Omental fat pad (tissue), 4 donors: ENCODE results near the gene ADAMTS14. TPM values are rescaled to one million over a fixed set of nuclear protein-coding genes. Genes with fewer than 3 reads are reported as not detected.

ENCODE experiments used
- ATAC-seq: fragments of 150-250 bp; one replicate; pipeline ENCODE4 v1.9.1; 2016; ENCODE audit warnings: mild to moderate bottlenecking, moderate library complexity; ENCODE audit not compliant: low FRiP score
- DNase-seq: peaks from one replicate; pipeline ENCODE4 v3.0.0-alpha.2; 2019; ENCODE audit warnings: low spot score
- total RNA-seq, 4 donors: library from RNA; depleted of rRNA; stranded (reverse); fragments of >200 nt; gene quantifications; one replicate each; pipeline ENCODE4 v1.1.0, GENCODE V29; 2016
- TF ChIP-seq, protein P1 (sequence below), 3 donors: fragments of 450-650 bp; IDR thresholded peaks; one replicate each; pipeline ENCODE4 v1.5.1; 2016 to 2017; ENCODE audit warnings: antibody characterized with exemption in 3 of 3, mild to moderate bottlenecking in 3 of 3, moderate library complexity in 2 of 3

The ADAMTS14 gene
- total RNA-seq, 4 donors from 2014 or later, result 0.19 to 0.60 (median 0.47) TPM; not detected in 1

DNA sequence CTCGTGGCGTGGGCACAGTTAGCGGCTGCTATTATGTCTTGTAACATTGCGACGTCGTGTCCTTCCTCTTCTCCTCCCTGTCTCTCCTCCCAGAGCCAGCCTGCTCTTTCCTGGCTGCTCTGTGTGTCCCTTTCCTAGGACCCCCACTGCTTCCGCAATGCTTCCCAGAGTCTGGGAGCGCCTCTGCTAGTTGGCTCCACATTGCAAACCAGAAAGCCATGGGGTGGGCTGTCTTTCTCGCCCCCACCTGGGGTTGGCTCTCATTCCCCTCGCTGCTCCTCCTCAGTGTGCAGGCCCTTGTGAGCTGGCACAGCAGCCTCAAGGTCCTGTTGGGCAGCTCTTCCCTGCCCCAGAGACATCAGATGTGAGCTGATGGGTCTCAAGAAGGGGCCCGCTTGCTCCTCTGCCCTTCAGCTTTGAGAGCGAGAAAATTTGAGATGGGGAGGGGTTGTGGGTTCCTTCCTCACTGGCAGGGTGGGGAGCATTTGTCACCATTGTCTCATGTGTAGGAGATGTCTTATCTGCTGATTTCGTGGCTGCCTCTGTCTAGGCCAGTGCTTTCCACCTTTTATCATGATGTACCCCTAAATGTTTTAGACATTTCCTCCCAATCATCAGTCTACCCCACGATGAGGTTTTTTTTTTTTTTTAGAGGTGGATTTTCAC is 3.3 kb downstream of the ADAMTS14 start:
- TF ChIP-seq, protein P1, sequence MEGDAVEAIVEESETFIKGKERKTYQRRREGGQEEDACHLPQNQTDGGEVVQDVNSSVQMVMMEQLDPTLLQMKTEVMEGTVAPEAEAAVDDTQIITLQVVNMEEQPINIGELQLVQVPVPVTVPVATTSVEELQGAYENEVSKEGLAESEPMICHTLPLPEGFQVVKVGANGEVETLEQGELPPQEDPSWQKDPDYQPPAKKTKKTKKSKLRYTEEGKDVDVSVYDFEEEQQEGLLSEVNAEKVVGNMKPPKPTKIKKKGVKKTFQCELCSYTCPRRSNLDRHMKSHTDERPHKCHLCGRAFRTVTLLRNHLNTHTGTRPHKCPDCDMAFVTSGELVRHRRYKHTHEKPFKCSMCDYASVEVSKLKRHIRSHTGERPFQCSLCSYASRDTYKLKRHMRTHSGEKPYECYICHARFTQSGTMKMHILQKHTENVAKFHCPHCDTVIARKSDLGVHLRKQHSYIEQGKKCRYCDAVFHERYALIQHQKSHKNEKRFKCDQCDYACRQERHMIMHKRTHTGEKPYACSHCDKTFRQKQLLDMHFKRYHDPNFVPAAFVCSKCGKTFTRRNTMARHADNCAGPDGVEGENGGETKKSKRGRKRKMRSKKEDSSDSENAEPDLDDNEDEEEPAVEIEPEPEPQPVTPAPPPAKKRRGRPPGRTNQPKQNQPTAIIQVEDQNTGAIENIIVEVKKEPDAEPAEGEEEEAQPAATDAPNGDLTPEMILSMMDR (IDR thresholded peaks at IDR 0.05), result no peak
- no peak for ATAC-seq
- DNase-seq, result no peak

DNA sequence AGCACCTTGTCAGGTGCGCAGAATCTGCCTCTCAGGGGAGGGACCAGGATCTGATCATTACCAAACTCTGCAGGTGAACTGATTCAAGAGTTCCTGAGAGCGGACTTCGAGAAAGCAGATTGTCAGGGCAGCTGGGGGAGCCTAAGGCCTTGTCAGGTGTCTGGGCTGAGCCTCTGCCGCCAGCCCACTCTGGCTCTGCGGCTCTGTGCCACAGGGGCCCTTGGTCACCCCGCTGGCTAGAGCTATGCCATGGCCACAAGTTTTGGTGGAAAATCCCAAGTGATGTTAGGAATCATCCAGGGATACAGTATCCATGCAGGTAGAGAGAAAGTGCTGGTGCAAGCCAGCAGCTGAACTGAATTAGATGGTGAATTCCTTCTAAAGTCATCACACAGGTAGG is 4.2 kb downstream of the ADAMTS14 start:
- TF ChIP-seq, protein P1 (IDR thresholded peaks at IDR 0.05), result no peak
- DNase-seq, result no peak
- ATAC-seq, result no peak

DNA sequence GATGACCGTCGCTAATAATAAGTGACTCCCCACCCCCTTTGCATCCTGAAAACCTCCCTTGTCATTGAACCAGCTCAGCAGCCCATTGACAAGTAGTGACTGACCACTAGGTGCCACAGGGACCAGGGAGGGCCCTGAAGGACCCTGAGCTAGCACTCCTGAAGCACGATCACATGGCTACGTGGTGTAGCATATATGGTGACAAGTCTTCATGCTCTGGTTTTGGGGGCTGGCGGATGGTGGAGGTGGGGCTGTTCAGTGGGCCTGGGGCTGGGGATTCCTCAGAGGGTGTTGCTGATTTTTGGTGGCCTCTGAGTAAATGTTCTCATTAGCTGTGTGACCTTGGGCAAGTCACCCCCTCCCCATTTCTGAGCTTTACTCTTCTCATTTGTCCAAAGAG is 4.7 kb downstream of the ADAMTS14 start:
- ATAC-seq (no peak), DNase-seq (no peak)
- TF ChIP-seq, protein P1 (IDR thresholded peaks at IDR 0.05), result no peak

DNA sequence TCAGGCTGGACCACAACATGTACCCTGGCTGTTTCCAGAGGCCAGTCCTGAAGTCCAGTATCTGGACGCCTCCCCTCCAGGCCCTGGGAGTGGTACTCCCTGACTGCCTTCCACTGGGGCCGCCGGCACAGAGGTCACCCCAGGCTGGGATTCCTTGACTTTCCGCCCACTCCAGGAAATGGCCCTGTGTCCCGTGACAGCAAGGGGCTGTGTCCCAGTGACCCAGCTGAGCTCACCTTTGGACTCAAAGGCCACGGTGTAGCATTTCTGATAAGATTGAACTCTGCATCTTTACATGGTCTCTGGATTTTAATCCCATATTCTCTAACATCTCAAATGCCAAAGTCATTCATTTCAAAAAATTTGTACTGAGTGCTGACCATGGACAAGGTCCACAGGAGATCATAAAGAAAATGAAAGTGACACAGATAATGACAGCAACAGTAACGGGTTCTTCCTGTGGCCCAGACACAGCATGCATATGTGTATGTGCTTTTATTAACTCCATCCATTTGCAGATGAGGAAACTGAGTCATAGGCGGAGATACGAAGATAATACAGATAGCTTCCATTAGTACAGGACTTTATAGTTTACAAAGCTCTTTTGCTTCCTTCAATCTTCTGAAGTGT is 5.4 kb downstream of the ADAMTS14 start:
- DNase-seq (no peak), ATAC-seq (no peak)
- TF ChIP-seq, protein P1 (IDR thresholded peaks at IDR 0.05), result no peak

DNA sequence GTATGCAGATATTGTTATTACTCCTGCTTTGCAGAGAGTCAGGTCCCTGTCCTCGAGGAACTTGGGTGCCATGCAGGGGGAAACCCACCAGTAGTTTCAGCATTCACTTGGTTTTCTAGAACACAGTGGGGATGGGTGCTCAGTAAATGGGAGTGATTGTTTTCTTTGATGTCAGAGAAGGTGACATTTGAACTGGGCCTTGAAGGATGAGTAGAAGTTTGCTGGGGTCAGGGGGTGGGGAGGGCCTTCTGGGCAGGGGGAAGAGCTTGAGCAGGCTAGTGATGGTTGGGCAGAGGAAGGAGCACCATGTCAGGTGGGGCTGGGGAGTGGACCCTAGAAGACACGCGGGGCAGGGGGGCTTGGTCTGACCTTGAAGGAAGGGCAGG is 5.9 kb downstream of the ADAMTS14 start:
- no peak for ATAC-seq
- TF ChIP-seq, protein P1 (IDR thresholded peaks at IDR 0.05), result no peak
- no peak for DNase-seq

DNA sequence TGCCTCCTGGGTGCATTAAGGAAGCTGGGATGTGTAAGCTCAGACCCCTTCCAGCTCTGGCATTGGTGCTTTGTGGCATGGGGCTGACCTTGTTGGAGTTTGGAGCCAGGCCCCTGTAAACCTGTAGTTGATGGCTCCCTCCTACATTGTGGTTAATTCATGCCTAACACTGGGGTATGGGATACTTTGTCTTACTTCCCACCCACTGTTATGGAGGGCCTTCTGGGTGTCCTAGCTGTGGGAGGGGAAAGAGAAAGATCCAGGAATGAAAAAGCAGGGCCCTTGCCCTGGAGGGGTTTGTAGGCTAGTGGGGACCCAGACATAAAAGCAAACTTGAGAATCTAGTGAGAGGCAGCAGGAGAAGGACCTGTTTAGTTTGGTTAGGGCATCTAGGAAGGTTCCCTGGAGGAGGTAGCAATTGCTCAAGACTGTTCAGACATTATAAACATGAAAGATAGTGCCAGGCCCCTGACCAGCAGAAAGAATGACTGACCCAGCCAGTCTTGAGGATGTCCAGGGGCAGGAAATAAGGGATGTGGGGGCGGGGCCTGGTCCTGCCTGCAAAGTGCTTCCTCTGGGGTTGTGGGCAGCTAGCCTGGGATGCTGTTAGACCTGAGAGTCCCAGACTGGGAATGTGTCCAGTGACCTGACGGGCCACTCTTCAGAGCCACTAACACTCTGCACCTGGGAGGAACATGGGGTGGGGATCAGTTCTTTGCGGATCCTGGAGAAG is 6.6 kb downstream of the ADAMTS14 start:
- TF ChIP-seq, protein P1 (IDR thresholded peaks at IDR 0.05), result no peak
- DNase-seq (no peak), ATAC-seq (no peak)
